Mammary epithelial cell (primary cell): ENCODE data around the gene C1QTNF9.

ENCODE experiments used
- EZH2 ChIP-seq: IDR thresholded peaks from 2 replicates; pipeline ENCODE4 v1.6.1; 2012; ENCODE audit warnings: low read length, inconsistent platforms, borderline replicate concordance
- TF ChIP-seq, protein P1 (sequence below), 2 donors: IDR thresholded peaks in 1 of 2; conservative IDR thresholded peaks in 1 of 2; 2 replicates each; pipeline ENCODE4 v1.5.1; 2011 to 2012; ENCODE audit warnings: inconsistent platforms in 2 of 2, low read length in 2 of 2, mild to moderate bottlenecking in 2 of 2, control low read depth in 1 of 2, low read depth in 1 of 2; ENCODE audit not compliant: insufficient read depth in 1 of 2; ENCODE audit errors: extremely low read depth in 1 of 2

DNA sequence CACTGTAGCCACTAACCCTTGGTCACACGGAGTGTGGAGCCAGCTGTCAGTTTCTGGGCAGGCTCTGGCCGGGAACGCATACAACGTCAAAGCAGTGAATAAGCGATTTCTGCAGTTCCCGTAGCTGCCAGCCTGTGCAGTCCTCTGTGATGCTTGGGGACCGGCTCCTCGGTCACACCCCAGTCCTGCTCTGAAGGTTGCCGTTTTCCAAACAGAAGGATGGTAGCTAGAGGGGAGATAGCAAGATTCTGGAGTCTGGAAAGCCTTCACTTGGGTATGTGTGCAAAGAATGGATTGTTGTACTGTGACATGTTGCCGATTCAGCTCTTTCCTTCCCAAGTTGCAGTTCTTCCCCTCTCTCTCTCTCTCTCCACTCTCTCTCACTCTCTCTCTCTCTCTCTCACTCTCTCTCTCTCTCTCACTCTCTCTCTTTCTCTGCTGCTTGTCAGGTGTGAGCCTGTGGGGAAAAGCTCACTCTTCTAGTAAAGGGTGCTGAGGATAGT is 38.7 kb upstream of the C1QTNF9 start:
- TF ChIP-seq, protein P1, sequence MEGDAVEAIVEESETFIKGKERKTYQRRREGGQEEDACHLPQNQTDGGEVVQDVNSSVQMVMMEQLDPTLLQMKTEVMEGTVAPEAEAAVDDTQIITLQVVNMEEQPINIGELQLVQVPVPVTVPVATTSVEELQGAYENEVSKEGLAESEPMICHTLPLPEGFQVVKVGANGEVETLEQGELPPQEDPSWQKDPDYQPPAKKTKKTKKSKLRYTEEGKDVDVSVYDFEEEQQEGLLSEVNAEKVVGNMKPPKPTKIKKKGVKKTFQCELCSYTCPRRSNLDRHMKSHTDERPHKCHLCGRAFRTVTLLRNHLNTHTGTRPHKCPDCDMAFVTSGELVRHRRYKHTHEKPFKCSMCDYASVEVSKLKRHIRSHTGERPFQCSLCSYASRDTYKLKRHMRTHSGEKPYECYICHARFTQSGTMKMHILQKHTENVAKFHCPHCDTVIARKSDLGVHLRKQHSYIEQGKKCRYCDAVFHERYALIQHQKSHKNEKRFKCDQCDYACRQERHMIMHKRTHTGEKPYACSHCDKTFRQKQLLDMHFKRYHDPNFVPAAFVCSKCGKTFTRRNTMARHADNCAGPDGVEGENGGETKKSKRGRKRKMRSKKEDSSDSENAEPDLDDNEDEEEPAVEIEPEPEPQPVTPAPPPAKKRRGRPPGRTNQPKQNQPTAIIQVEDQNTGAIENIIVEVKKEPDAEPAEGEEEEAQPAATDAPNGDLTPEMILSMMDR (conservative IDR thresholded peaks at IDR 0.05 in 1 of 2, IDR thresholded peaks at IDR 0.05 in 1 of 2; ENCODE audit: extremely low read depth in 1 of 2, insufficient read depth in 1 of 2, low read depth in 1 of 2, low read length in 2 of 2): no peak
- TF ChIP-seq EZH2: no peak
